Left kidney (tissue), 2 donors: ENCODE results near the gene CASKIN2. TPM values are rescaled to one million over a fixed set of nuclear protein-coding genes. Genes with fewer than 3 reads are reported as not detected.
"Not testable (repeated sequence)": the region's sequence is repeated elsewhere in the genome, so short reads cannot be mapped to it uniquely, and the experiment has no call there.

Experiments
- DNase-seq: peaks from one replicate; pipeline ENCODE4 v3.0.0-alpha.2; 2013
- polyA plus RNA-seq: library from polyadenylated mRNA; unstranded; fragments of 120-200 nt; gene quantifications from one replicate; pipeline ENCODE4 v1.2.1, GENCODE V29; 2013; ENCODE audit not compliant: insufficient read length

The CASKIN2 gene
- polyA plus RNA-seq, 1 donor, result 26.6 TPM

- no peak for DNase-seq
Measured at GRCh38 chr17:75523647-75524046, 8.3 kb upstream of the CASKIN2 start.

- DNase-seq, result no peak
Measured at GRCh38 chr17:75521951-75522727, 6.8 kb upstream of the CASKIN2 start.

GRCh38 chr17:75521290-75521689 is 6.0 kb upstream of the CASKIN2 start:
- no peak for DNase-seq

- DNase-seq, result not testable (repeated sequence)
Measured at GRCh38 chr17:75520413-75520812, 5.1 kb upstream of the CASKIN2 start.

GRCh38 chr17:75518983-75519537 is 3.7 kb upstream of the CASKIN2 start:
- DNase-seq, result no peak

GRCh38 chr17:75518201-75518600 is 2.9 kb upstream of the CASKIN2 start:
- no peak for DNase-seq

GRCh38 chr17:75517297-75517865 is 2.0 kb upstream of the CASKIN2 start:
- DNase-seq, result no peak

GRCh38 chr17:75516619-75517296 is 1.4 kb upstream of the CASKIN2 start:
- no peak for DNase-seq

GRCh38 chr17:75516255-75516618 is 900 bp upstream of the CASKIN2 start, which contains the start of gene TSEN54:
TSS of gene TSEN54 (plus strand) at chr17:75516528. CDS start at chr17:75516561, 33 bp downstream.
- peak; percentile 88 for DNase-seq

GRCh38 chr17:75514919-75515495 is 330 bp downstream of the CASKIN2 start:
- DNase-seq, result no peak

- DNase-seq, result no peak
Measured at GRCh38 chr17:75514299-75514918, 928 bp downstream of the CASKIN2 start.

GRCh38 chr17:75513641-75514000 is 1.7 kb downstream of the CASKIN2 start:
- no peak for DNase-seq

- no peak for DNase-seq
Measured at GRCh38 chr17:75512926-75513640, 2.3 kb downstream of the CASKIN2 start.

- DNase-seq, result no peak
Measured at GRCh38 chr17:75511610-75512575, 3.4 kb downstream of the CASKIN2 start.

- DNase-seq, result no peak
Measured at GRCh38 chr17:75511270-75511609, 4.1 kb downstream of the CASKIN2 start.

- DNase-seq, result no peak
Measured at GRCh38 chr17:75509528-75510258, 5.6 kb downstream of the CASKIN2 start.

- DNase-seq, result no peak
Measured at GRCh38 chr17:75508931-75509361, 6.4 kb downstream of the CASKIN2 start.

- no peak for DNase-seq
Measured at GRCh38 chr17:75507733-75508719, 7.3 kb downstream of the CASKIN2 start.
